NCI-H524 (cell line): ENCODE measurements around the gene COLEC12.

ENCODE experiments used
- DNase-seq, 2 experiments: peaks; one replicate each; lab custom pipeline; 2025; lab: John Stamatoyannopoulos, UW

The COLEC12 gene

DNA sequence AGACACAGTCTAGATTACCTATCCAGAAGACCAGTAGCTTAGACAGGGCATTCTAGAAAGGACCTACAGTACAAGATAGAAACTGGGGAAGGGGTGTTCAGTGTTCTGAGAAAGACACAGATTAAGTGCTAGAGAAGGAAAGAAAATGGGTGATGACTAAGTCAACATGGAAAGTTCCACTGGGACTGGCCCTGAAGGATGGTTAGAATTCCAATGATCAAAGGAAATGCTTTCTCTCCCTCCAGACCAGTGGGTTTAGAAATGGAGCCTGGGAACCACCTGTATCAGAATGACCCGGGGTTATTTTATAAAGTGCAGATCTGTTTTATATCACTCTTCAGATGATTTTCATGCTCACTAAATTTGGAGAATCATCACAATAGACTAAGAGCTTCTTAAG lies 5.8 kb upstream of the COLEC12 start:
- no peak for DNase-seq

DNA sequence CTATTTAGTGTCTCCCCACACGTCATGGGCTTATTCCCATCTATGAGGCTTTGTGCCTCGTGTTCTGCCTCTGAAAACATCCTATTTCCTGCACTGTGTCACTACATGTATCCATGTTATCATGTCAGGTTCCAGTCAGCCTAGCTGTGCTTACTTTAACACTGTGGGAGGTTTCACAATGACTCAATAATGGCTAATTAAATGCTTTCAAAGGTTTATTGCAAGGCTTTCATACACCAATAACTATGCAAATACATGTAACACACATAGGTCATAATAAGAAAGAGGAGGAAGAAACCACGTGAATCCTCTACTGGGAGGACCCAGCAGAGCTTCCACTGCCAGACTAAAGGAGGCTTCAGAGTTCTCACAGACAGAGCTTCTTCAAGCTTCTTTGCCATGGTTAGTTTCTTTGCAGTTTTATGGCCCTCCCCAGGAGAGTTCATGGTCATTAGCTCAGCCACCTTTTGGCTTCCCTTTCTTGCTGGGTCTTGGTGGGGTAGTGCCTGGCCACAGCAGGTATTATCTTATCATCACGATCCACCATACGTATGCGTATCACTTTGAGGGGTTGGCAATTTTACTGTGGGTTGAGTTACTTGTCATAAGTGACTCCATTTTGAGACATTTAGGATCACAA lies 5.1 kb upstream of the COLEC12 start:
- no peak for DNase-seq

DNA sequence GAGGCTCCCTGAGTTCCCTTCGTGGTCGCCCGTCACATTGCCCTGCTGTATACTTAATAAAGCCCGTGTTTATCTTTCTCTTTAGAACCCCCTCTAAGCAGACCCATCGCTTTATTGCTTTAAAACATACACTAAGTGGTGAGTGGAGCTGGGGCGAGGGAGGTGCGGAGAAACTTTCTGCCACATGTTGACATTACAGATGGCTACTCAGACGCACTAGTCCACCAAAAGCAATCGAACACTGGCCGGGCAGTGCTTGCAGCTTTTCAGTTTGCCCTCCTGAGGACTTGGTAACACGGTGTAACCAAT lies 859 bp upstream of the COLEC12 start:
- peak in 1 of 2 experiments; percentile 15 for DNase-seq

DNA sequence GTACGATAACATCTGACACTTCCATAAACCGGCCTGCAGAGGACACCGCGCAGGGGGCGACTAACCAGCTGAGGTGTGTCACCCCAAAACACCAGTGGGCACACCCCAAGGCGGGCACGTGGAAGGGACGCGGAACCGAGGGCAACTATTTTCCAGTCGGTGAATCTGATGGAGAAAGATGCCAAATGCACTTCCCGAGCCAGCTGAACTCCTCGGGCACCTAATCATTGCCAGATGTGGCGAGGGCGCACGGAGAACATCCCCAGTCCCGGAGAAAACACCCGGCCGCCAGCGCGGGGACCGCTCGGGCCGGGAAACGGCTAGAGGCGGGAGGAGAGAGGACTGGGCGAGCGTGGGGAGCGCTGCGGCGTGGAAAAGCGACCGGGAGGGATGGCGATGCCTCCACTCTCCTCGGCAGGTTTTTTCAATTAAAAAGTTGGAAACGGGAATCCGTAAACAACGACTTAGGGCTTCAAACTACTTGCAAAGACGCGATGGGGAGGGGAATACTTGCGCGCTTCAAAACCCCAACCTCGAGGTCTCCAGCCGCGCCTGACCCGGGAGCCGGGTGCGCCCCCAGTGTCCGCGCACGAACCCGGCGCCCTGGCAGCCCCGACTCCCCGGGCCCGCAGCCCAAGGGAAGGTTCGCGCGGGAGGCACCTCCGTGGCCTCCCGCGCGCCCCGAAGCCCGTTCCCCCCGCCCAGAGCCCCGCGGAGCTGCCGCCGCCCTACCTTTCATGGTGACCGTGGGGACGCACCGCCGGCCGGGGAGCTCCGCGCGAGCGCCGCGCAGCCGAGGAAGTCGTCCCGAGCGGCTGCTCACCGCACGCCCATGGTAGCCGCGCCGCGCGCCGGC lies 497 bp downstream of the COLEC12 start:
- DNase-seq: no peak

DNA sequence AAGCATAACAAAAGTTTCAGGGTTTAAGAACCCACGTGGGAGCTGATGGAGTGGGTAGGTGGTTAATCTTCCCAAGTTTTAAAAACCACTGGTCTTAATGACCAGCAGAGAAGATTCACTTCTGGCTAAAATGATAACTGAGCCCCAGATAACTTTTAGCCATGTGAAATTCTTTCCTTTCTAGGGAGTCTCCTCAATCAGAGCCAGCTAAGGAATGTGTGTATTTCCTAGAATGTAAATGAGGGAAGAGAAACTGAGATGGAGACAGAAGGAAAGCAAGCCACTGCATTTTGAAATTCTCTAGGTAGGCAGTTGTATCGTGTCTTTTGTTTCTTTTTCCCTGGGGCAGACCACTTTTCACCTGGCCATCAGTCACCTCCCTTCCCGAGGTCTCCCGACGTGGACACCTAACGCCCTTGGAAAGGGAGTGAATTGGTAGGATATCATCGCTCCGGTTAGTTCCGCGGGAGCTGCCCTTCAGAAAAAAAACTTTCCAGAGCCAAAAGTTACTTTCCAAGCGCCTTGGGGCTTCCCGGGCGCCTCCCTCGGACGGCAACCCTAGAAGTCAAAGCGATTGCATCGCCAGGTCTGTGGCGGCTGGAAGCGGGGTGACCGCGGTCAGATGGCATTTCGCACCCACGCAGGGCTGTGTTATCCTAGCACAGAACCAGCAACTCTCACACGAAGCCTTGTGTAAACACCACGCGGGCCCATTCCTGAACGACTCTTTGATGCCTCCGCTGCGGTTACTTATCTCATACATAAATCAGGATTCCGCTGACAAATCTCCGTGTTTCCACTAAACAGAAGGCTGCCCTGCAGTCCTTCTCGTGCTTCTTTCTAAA lies 1.3 kb downstream of the COLEC12 start:
- peak in 1 of 2 experiments; percentile 24 for DNase-seq

DNA sequence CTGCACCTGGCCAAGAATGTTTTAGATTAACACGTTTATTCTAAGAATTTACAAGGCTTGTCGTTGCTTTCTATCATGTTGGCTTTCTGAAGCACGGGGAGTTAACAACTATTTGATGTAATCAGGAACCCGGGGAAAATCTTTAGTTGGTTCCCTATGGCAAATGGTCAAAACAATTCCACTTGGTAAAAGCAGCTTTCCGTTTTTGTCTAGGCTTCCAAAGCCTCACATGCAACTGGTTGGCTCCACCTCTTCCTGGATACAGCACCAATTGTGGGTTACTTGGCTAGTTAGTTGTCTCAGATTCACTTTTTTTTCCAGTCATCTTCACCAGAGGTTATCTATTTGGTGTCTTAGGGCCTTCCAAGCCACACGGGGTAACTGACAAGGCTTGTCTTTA lies 2.8 kb downstream of the COLEC12 start:
- no peak for DNase-seq

DNA sequence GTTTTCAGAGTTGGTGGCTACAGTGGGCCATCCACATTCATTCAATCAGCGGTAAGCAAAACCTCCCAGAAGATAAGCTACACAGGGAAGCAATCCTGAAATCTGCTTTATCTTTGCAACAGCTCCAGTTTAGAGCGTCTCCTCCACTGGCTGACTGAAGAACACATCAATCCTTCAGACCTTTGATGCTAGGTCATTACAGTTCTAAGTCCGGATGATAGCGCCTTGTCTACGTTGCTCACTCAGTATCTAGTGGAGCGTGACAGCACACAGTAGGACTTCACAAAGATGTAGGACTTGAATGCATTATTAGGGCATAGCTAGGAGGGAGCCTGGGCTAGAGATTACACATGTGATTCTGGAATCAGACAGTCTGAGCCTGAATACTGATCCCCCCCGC lies 5.0 kb downstream of the COLEC12 start:
- no peak for DNase-seq

DNA sequence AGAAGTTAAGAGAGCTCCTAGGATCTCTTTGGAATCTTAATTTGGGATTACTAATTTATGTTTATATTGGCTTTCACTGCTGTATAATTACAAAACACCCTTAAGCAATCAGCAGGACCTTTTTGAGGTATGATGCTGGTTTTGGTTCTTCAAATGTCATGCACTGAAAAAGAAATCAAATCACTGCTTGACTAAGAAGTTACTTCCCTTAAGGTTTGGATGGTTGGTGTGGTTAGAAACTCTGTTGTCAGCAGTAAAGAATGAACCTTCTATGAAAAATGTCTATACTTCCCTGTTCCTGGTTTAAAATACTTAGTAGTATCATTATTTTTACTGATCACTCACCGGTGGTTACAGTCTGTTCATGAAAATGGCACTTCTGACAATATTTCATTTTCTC lies 5.5 kb downstream of the COLEC12 start:
- no peak for DNase-seq

DNA sequence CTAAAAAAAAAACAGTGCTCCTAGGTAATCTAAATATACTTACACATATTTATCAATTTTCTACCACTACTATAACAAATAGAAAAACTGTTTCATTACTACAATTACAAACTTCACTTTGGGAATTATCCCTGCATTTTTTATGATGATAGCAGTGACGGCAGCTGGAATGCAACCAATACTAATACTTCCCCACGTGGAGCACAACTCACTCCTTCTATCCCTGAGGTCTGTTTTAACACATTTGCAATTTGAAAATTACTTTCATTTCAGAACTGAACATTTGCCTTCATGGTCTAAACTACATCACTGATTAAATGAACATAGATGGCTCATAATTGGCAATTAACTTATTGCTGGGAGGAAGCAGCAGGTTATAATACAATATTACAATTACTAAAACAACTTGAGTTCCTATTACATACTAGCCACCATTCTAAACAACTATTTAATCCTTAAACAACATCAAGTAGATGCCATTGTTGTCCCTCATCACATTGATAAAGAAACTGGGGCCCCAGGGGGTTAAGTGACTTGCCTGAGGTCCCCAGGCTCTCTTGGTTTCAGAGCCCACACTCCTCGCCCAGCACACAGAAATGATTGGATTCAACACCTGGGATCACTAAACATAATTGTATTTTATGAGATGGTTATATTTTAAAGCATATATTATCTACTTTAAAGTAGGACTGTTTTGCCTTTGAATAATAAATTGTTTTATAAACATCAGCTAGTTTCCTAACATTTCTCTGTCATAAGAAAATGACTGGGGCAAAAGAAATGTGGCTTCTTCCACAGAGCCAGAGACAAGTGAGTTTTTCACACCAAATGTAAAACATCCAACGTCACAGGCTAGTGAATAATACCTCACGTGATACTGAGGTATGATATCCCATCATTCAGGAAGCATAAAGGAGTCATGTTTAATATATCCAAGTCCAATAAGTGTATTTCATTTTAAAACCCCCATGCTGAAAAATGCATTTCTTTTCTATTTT lies 6.2 kb downstream of the COLEC12 start:
- no peak for DNase-seq

DNA sequence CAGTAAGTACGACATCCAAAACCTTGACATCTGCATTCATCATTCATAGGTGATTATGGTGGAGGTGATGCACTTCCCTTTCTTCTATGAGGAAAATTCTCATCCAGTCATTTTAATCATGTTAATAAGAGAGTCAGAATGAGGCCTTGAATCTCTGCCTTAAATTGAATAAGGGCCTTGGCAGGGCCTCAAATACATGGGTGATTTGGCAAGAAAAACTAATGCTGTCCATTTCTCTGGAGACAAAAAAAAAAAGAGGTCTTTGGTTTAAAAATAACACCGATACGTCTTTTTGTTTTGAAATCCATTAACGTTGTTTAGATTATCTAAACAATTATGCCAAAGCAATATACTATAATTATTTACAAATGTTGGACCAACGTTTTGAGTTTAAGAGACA lies 8.1 kb downstream of the COLEC12 start:
- DNase-seq: no peak

DNA sequence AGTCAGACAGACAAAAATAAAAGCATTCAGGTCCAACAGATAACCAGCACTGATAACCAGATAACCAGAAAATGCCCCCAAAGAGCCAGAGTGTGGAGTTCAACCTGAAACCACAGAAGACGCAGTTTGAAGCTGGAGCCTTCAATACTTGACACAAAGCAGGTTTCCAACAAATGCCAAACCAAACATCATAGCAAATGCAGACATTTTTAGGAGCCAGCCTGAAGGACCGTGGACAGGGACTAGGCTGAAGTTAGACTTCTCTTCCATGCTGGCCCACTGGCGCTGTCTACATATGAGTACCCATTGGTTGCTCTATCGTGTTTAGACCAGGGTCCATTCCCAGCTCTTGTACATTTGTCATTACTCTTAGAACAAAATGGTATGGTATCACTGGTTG lies 9.9 kb downstream of the COLEC12 start:
- no peak for DNase-seq

DNA sequence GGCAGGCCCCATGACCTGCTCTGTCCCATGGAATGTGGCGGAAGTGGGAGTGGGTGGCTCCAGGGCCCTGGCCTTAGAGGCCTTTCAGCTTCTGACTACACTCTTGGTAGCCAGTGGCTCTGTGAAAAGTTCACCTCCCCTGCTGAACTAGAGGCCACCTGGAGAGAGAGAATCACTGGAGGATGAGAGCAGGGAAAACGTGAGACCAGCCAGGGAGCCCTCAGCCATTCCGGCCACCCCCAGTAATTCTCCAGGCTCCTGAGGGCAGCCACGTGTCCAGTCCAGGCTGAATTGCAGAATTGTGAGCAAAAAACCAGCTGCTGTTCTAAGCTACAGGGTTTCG lies 10.5 kb downstream of the COLEC12 start:
- no peak for DNase-seq

DNA sequence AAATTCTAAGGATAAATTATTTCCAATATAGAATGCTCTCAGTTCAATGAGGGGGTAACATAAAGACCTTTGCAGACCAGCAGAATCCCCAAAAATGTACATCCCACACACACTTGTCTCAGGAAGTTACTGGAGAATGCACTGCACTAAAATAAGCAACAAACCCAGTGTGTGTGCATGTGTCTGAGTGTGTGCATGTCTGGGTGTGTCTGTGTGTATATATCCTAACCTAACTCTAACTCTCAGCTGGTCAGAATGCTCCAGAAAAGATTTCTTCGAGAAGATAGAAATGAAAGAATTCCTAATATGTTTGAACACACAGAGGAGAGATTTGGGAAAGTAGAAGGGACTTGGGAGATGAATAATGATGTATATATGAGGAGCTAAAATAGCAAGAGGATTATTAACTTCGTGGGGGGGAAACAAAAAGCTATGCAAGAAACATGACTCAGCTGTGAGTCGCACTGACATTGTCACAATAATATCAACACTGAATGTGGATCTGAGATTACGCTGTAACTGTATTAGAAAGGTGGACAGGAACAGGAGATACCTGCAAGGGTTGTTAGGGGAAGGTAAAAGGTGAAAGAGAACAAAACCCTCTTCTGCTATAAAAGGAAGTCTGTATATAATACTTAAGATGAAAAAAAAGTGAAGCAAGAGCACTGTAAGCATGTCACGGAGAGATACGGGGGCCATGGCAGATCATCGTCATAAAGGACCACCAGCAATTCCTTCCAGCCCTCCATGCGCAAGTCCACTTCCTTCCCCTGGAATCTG lies 11.1 kb downstream of the COLEC12 start:
- DNase-seq: no peak

DNA sequence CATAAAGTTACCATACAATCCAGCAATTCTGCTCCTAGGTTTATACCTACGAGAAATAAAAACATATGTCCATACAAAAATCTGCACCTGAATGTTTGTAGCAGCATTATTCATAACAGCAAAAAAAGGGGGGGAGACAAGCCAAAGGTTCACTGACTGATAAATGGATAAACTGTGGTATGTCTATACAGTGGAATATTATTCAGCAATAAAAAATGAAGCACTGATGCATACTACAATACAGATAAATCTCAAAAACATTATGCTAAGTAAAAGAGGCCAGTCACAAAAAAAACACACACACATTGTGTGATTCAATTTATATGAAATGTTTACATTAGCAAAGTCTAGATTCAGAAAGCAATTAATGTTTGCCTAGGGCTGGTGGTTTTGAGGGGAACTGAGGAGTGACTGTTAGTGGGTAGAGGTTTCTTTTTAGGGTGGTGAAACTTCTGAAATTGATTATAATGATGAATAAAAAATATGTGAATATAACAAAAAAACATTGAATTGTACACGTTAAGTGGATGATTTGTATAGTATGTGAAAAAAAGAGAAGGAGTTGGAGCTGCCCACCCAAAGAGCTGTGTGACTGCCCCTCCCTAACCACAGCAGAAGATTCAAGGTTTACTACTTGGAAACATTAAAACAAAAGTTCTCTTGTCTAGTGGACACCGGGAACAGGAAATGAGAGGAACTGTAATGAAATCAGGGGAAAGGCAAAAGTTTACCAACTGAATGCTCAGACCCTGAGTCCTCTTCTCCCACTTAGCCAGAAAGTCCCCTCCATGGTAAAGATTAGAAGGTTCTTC lies 13.4 kb downstream of the COLEC12 start:
- no peak for DNase-seq

DNA sequence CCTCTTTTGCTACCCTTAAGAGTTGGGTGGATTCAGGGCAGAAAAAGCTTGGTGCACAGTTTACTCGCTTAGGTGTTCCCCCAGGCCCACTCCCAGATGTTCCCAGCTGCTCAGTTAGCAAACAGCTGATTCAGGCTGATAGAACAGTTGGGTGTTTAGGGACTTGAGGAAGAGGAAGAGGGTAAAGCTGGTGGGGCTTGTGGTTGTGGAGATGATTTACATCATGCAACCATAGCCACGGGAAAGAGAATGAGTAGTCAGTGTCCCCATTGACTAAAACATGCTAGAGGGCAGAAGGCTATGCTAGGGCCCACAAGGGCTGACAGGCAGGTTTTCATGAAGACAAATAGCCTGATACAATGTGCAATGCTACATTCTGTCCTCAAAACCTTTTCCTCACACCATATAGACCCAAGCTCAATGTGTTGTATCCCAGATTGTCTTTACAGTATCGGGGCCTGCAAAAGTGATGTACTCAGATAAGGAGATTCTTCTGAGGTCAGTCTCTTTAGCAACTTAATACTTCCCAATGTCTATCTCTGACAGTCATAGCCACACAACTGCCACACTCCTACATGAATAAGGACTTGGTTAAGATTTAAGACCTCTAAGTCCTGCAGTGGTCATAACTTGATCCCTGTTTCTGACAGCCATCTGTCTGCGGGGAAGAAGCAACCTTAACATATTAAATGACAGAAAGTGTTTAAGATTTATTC lies 15.6 kb downstream of the COLEC12 start:
- DNase-seq: no peak

DNA sequence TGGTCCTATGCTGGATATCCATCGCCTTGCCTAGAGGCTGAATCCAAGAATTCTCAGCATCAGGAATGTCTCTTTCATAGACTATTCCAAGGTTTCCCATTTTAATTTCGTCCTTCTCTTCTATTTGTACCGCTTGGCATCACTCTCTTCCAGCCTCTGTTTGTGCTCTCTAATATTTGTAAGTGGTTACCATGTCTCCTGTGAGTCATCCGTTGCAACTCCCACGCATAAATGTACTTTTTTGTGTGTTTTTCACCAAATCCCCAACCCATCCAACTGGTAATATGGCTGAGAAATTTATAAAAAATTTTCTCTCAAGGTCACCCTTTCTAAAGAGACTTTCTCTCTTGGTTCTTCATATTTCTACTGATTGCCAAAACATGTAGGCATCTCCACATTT lies 21.8 kb downstream of the COLEC12 start:
- DNase-seq: no peak

DNA sequence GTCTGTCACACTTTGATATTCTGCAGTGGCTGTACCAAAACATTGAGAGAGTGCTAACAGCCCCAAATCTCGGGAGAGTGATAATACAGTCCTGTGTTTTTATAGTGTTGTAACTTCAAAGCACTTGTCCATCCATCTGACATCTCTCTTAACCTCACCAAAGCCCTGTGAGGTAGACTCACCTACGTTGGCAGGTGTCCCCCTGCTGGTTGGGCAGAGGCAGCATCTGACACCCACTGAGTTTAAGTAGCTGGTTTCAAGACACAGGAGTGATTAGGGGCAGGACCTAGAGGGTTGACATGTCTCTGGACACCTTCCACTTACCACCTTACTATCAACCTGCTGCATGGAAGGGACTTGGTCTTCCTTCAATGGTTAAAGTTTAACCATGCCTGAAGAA lies 22.9 kb downstream of the COLEC12 start:
- DNase-seq: no peak

DNA sequence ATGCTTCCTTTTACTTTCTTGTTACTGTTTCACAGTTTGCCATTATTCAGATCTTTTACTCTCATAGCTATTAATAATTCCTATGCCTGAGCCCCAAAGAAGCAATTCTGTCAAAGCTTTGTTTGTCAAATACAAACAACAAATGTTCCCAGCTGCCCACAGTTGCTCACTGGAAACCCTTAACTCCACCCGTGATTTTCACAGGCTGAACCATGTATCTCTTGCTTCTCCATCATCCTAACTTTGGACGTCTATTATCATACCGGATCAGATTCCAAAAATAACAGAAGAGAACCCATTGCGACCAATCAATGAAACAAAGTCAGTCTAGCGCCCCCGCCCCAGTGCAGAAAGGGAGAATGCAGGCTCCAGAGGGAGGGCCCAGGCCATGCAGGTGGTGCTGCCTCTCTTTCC lies 24.2 kb downstream of the COLEC12 start:
- DNase-seq: no peak

DNA sequence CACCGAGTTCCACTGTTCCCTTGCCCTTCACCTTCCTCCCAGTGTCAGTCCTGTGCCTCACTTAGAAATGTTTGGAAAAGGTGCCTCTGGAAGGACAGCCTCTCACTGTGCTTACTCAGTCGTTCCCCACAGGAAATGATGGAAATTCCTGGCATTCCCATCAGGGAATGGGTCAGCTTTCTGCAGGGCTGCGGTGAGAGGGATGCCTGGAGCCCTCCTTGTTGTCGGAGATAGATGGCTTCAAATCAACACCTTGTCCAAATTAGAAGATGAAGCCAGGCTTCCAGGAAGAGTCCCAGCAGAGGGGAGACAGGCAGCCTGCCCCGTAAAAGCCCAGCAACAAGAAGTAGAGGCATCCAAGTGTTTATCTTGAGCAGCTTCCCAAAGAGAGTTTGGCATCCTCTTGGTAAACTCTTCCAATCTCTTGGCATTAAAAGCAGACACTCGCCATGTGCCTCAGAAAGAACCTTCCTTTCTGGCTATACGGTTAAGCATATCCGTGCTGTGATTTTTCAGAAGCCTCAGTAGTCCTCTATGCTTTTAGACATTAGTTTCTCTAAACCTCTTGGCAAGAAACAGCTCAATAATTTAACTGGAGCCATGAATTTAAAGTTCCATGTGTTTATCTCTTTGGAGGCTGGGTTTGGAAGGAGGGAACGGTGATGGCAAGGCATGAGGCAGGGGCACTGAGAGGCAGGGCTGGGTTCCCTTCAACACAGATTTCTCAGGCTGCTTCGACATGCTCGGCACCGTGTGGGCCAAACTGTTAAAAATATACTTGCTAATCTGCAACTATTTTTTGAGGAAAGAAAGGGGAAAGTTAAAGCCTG lies 25.1 kb downstream of the COLEC12 start:
- no peak for DNase-seq
